Measurements from ENCODE around the gene PLEKHF1.

GRCh38 chr19:29618434-29618833 lies 46.8 kb upstream of the PLEKHF1 start:
- TF ChIP-seq POLR2A (IDR thresholded peaks at IDR 0.05) = no peak
- TF ChIP-seq EP300 (IDR thresholded peaks at IDR 0.05) = no peak
- TF ChIP-seq CTCF (IDR thresholded peaks at IDR 0.05) = no peak
